Measurements from ENCODE around the gene HEATR5A.

HEATR5A gene

GRCh38 chr14:31405599-31406232 is 14.6 kb downstream of the HEATR5A start:
- no peak overlapping the region for H3K9ac ChIP-seq (ENCODE audit: low read depth in 1 of 2, low read length in 2 of 2)
- no peak overlapping the region for H3K4me3 ChIP-seq (ENCODE audit: low read length in 2 of 2)
- no peaks in the 10 kb centered on the region for H3K9me3 ChIP-seq (ENCODE audit: control insufficient read depth in 2 of 2, low read length in 2 of 2)
- peaks cover 0 to 5% of the 10 kb centered on the region in 2 donors for H3K36me3 ChIP-seq (ENCODE audit: control insufficient read depth in 2 of 2, insufficient read depth in 2 of 2, low read length in 2 of 2)
- H3K4me1 ChIP-seq (ENCODE audit: control insufficient read depth in 2 of 2, insufficient read depth in 2 of 2, low read length in 2 of 2) = peaks cover 3% of the 10 kb centered on the region in 2 donors
- no peaks in the 10 kb centered on the region for H3K27me3 ChIP-seq (ENCODE audit: control insufficient read depth in 2 of 2, insufficient read depth in 2 of 2, low read length in 2 of 2)
- H3K27ac ChIP-seq (ENCODE audit: low read depth in 2 of 2, low read length in 2 of 2) = no peak overlapping the region

- Histone ChIP-seq H3K4me3 (ENCODE audit: low read length in 2 of 2) (no peak overlapping the region), H3K9ac (ENCODE audit: low read depth in 1 of 2, low read length in 2 of 2) (no peak overlapping the region), H3K9me3 (ENCODE audit: control insufficient read depth in 2 of 2, low read length in 2 of 2) (no peaks in the 10 kb centered on the region), H3K36me3 (ENCODE audit: control insufficient read depth in 2 of 2, insufficient read depth in 2 of 2, low read length in 2 of 2) (peaks cover 0 to 7% of the 10 kb centered on the region in 2 donors), H3K27me3 (ENCODE audit: control insufficient read depth in 2 of 2, insufficient read depth in 2 of 2, low read length in 2 of 2) (no peaks in the 10 kb centered on the region), H3K27ac (ENCODE audit: low read depth in 2 of 2, low read length in 2 of 2) (no peak overlapping the region), H3K4me1 (ENCODE audit: control insufficient read depth in 2 of 2, insufficient read depth in 2 of 2, low read length in 2 of 2) (peaks cover 3% of the 10 kb centered on the region in 2 donors)
These were observed 15.2 kb downstream of the HEATR5A start for GRCh38 chr14:31405106-31405505.

GRCh38 chr14:31403707-31404106 is 16.6 kb downstream of the HEATR5A start:
- H3K9me3 ChIP-seq (ENCODE audit: control insufficient read depth in 2 of 2, low read length in 2 of 2) = no peaks in the 10 kb centered on the region
- no peaks in the 10 kb centered on the region for H3K27me3 ChIP-seq (ENCODE audit: control insufficient read depth in 2 of 2, insufficient read depth in 2 of 2, low read length in 2 of 2)
- H3K9ac ChIP-seq (ENCODE audit: low read depth in 1 of 2, low read length in 2 of 2) = no peak overlapping the region
- H3K4me1 ChIP-seq (ENCODE audit: control insufficient read depth in 2 of 2, insufficient read depth in 2 of 2, low read length in 2 of 2) = peaks cover 3% of the 10 kb centered on the region in 2 donors
- no peak overlapping the region for H3K27ac ChIP-seq (ENCODE audit: low read depth in 2 of 2, low read length in 2 of 2)
- H3K36me3 ChIP-seq (ENCODE audit: control insufficient read depth in 2 of 2, insufficient read depth in 2 of 2, low read length in 2 of 2) = peaks cover 3 to 12% of the 10 kb centered on the region in 2 donors
- no peak overlapping the region for H3K4me3 ChIP-seq (ENCODE audit: low read length in 2 of 2)

GRCh38 chr14:31402764-31403439 is 17.4 kb downstream of the HEATR5A start:
- H3K36me3 ChIP-seq (ENCODE audit: control insufficient read depth in 2 of 2, insufficient read depth in 2 of 2, low read length in 2 of 2) = peaks cover 12 to 15% of the 10 kb centered on the region in 2 donors
- no peak overlapping the region for H3K27ac ChIP-seq (ENCODE audit: low read depth in 2 of 2, low read length in 2 of 2)
- no peaks in the 10 kb centered on the region for H3K27me3 ChIP-seq (ENCODE audit: control insufficient read depth in 2 of 2, insufficient read depth in 2 of 2, low read length in 2 of 2)
- H3K9me3 ChIP-seq (ENCODE audit: control insufficient read depth in 2 of 2, low read length in 2 of 2) = no peaks in the 10 kb centered on the region
- H3K4me1 ChIP-seq (ENCODE audit: control insufficient read depth in 2 of 2, insufficient read depth in 2 of 2, low read length in 2 of 2) = peaks cover 3% of the 10 kb centered on the region in 2 donors
- no peak overlapping the region for H3K9ac ChIP-seq (ENCODE audit: low read depth in 1 of 2, low read length in 2 of 2)
- no peak overlapping the region for H3K4me3 ChIP-seq (ENCODE audit: low read length in 2 of 2)

- Histone ChIP-seq H3K27me3 (ENCODE audit: control insufficient read depth in 2 of 2, insufficient read depth in 2 of 2, low read length in 2 of 2) (no peaks in the 10 kb centered on the region), H3K4me1 (ENCODE audit: control insufficient read depth in 2 of 2, insufficient read depth in 2 of 2, low read length in 2 of 2) (peaks cover 3% of the 10 kb centered on the region in 2 donors), H3K36me3 (ENCODE audit: control insufficient read depth in 2 of 2, insufficient read depth in 2 of 2, low read length in 2 of 2) (peaks cover 12 to 15% of the 10 kb centered on the region in 2 donors), H3K4me3 (ENCODE audit: low read length in 2 of 2) (no peak overlapping the region), H3K27ac (ENCODE audit: low read depth in 2 of 2, low read length in 2 of 2) (no peak overlapping the region), H3K9ac (ENCODE audit: low read depth in 1 of 2, low read length in 2 of 2) (no peak overlapping the region), H3K9me3 (ENCODE audit: control insufficient read depth in 2 of 2, low read length in 2 of 2) (no peaks in the 10 kb centered on the region)
These were observed 18.9 kb downstream of the HEATR5A start for GRCh38 chr14:31401369-31401932.

GRCh38 chr14:31400031-31400638 is 20.2 kb downstream of the HEATR5A start:
- Histone ChIP-seq H3K27me3 (ENCODE audit: control insufficient read depth in 2 of 2, insufficient read depth in 2 of 2, low read length in 2 of 2) (no peaks in the 10 kb centered on the region), H3K4me3 (ENCODE audit: low read length in 2 of 2) (no peak overlapping the region), H3K36me3 (ENCODE audit: control insufficient read depth in 2 of 2, insufficient read depth in 2 of 2, low read length in 2 of 2) (peaks cover 12 to 21% of the 10 kb centered on the region in 2 donors), H3K9me3 (ENCODE audit: control insufficient read depth in 2 of 2, low read length in 2 of 2) (no peaks in the 10 kb centered on the region), H3K27ac (ENCODE audit: low read depth in 2 of 2, low read length in 2 of 2) (no peak overlapping the region), H3K9ac (ENCODE audit: low read depth in 1 of 2, low read length in 2 of 2) (no peak overlapping the region), H3K4me1 (ENCODE audit: control insufficient read depth in 2 of 2, insufficient read depth in 2 of 2, low read length in 2 of 2) (peaks cover 3 to 11% of the 10 kb centered on the region in 2 donors)

- Histone ChIP-seq H3K27ac (ENCODE audit: low read depth in 2 of 2, low read length in 2 of 2) (peak overlapping the region; percentile 40 to 55), H3K36me3 (ENCODE audit: control insufficient read depth in 2 of 2, insufficient read depth in 2 of 2, low read length in 2 of 2) (peaks cover 24 to 29% of the 10 kb centered on the region in 2 donors), H3K4me3 (ENCODE audit: low read length in 2 of 2) (no peak overlapping the region), H3K9me3 (ENCODE audit: control insufficient read depth in 2 of 2, low read length in 2 of 2) (no peaks in the 10 kb centered on the region), H3K27me3 (ENCODE audit: control insufficient read depth in 2 of 2, insufficient read depth in 2 of 2, low read length in 2 of 2) (no peaks in the 10 kb centered on the region), H3K9ac (ENCODE audit: low read depth in 1 of 2, low read length in 2 of 2) (no peak overlapping the region), H3K4me1 (ENCODE audit: control insufficient read depth in 2 of 2, insufficient read depth in 2 of 2, low read length in 2 of 2) (peaks cover 0 to 8% of the 10 kb centered on the region in 2 donors)
These were observed 24.7 kb downstream of the HEATR5A start for GRCh38 chr14:31395572-31396205.

GRCh38 chr14:31395119-31395518 is 25.2 kb downstream of the HEATR5A start:
- no peak overlapping the region for H3K4me3 ChIP-seq (ENCODE audit: low read length in 2 of 2)
- peaks cover 24 to 27% of the 10 kb centered on the region in 2 donors for H3K36me3 ChIP-seq (ENCODE audit: control insufficient read depth in 2 of 2, insufficient read depth in 2 of 2, low read length in 2 of 2)
- H3K9ac ChIP-seq (ENCODE audit: low read depth in 1 of 2, low read length in 2 of 2) = no peak overlapping the region
- no peak overlapping the region for H3K27ac ChIP-seq (ENCODE audit: low read depth in 2 of 2, low read length in 2 of 2)
- H3K9me3 ChIP-seq (ENCODE audit: control insufficient read depth in 2 of 2, low read length in 2 of 2) = no peaks in the 10 kb centered on the region
- peaks cover 0 to 8% of the 10 kb centered on the region in 2 donors for H3K4me1 ChIP-seq (ENCODE audit: control insufficient read depth in 2 of 2, insufficient read depth in 2 of 2, low read length in 2 of 2)
- no peaks in the 10 kb centered on the region for H3K27me3 ChIP-seq (ENCODE audit: control insufficient read depth in 2 of 2, insufficient read depth in 2 of 2, low read length in 2 of 2)

- H3K27ac ChIP-seq (ENCODE audit: low read depth in 2 of 2, low read length in 2 of 2) = peak overlapping the region in 1 of 2 donors; percentile 48
- peaks cover 0 to 10% of the 10 kb centered on the region in 2 donors for H3K4me1 ChIP-seq (ENCODE audit: control insufficient read depth in 2 of 2, insufficient read depth in 2 of 2, low read length in 2 of 2)
- H3K36me3 ChIP-seq (ENCODE audit: control insufficient read depth in 2 of 2, insufficient read depth in 2 of 2, low read length in 2 of 2) = peaks cover 12 to 21% of the 10 kb centered on the region in 2 donors
- H3K9me3 ChIP-seq (ENCODE audit: control insufficient read depth in 2 of 2, low read length in 2 of 2) = no peaks in the 10 kb centered on the region
- H3K4me3 ChIP-seq (ENCODE audit: low read length in 2 of 2) = no peak overlapping the region
- H3K9ac ChIP-seq (ENCODE audit: low read depth in 1 of 2, low read length in 2 of 2) = no peak overlapping the region
- H3K27me3 ChIP-seq (ENCODE audit: control insufficient read depth in 2 of 2, insufficient read depth in 2 of 2, low read length in 2 of 2) = no peaks in the 10 kb centered on the region
These were observed 28.3 kb downstream of the HEATR5A start for GRCh38 chr14:31391977-31392503.
